ENCODE results near the gene TMEM143.
"Not testable (repeated sequence)": the region's sequence is repeated elsewhere in the genome, so short reads cannot be mapped to it uniquely, and the experiment has no call there.

The TMEM143 gene

DNA sequence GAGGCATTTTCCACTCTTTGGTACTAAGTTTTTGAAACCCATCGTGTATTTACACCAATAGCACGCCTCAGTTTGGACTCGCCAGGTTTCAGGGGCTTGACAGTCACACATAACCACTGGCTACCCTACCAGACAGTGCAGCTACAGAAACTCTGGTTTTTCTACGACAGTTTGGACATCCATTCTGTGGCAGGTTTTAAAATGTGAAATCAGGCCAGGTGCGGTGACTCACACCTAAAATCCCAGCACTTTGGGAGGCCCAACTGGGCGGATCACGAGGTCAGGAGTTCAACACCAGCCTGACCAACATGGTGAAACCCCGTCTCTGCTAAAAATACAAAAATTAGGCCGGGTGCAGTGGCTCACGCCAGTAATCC is 14.4 kb upstream of the TMEM143 start:
- no peaks in the 10 kb centered on the region for H3K27me3 ChIP-seq (ENCODE audit: insufficient read depth, low read length)
- no peak overlapping the region for H4K8ac ChIP-seq (ENCODE audit: low read depth, low read length)
- no peaks in the 10 kb centered on the region for H3K4me1 ChIP-seq (ENCODE audit: control insufficient read depth in 1 of 2, insufficient read depth in 2 of 2, low read length in 2 of 2)
- H3K9ac ChIP-seq (ENCODE audit: low read length), result no peak overlapping the region
- no peaks in the 10 kb centered on the region for H3K79me2 ChIP-seq (ENCODE audit: control insufficient read depth, insufficient read depth, low read length, poor library complexity)
- no peak overlapping the region for H3K18ac ChIP-seq (ENCODE audit: low read length)
- H2AK5ac ChIP-seq (ENCODE audit: low read length), result no peak overlapping the region
- H3K27ac ChIP-seq (ENCODE audit: low read depth, low read length), result no peak overlapping the region
- no peak overlapping the region for H3K4ac ChIP-seq (ENCODE audit: low read depth, low read length)
- H3K9me3 ChIP-seq (ENCODE audit: insufficient read depth, low read depth, low read length), result no peaks in the 10 kb centered on the region
- DNase-seq, result no peak
- no peak overlapping the region for H4K12ac ChIP-seq (ENCODE audit: low read depth, low read length)
- no peaks in the 10 kb centered on the region for H3K79me1 ChIP-seq (ENCODE audit: low read length)
- H3K23ac ChIP-seq (ENCODE audit: low read length), result no peak overlapping the region
- H3K36me3 ChIP-seq (ENCODE audit: control insufficient read depth in 1 of 2, insufficient read depth in 2 of 2, low read length in 2 of 2), result peaks cover 17 to 25% of the 10 kb centered on the region in 2 experiments
- no peak overlapping the region for H2BK120ac ChIP-seq (ENCODE audit: insufficient read depth, low read length, poor library complexity)
- H3K4me2 ChIP-seq (ENCODE audit: low read length), result no peak overlapping the region
- no peak overlapping the region for H4K91ac ChIP-seq (ENCODE audit: low read depth, low read length)
- no peak overlapping the region for H2BK12ac ChIP-seq (ENCODE audit: low read length)
- H3K14ac ChIP-seq (ENCODE audit: low read length), result no peak overlapping the region
- H2AFZ ChIP-seq (ENCODE audit: insufficient read depth, low read length, poor library complexity), result no peak overlapping the region
- WGBS (ENCODE audit: extremely low coverage, insufficient coverage, insufficient read length), result no CpG with 5 or more reads among the region's 10 CpGs
- H2BK5ac ChIP-seq (ENCODE audit: low read depth, low read length, poor library complexity), result no peak overlapping the region
- H3K4me3 ChIP-seq (ENCODE audit: low read depth, low read length), result no peak overlapping the region

DNA sequence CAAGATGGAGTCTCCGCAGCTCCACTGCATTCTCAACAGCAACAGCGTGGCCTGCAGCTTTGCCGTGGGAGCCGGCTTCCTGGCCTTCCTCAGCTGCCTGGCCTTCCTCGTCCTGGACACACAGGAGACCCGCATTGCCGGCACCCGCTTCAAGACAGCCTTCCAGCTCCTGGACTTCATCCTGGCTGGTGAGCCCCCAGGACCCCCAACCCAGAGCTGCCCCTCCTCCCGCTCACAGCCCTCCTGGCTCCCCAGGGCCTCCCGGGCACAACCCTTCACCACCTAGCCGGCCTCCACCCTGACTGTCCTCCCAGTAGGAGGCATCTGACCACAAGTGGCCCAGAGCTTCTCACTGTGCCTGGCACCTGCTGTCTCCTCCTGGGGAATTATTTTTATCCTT is 9.8 kb upstream of the TMEM143 start:
- WGBS (ENCODE audit: extremely low coverage, insufficient coverage, insufficient read length), result no CpG with 5 or more reads among the region's 11 CpGs
- Histone ChIP-seq H4K8ac (ENCODE audit: low read depth, low read length) (no peak overlapping the region), H2AK5ac (ENCODE audit: low read length) (no peak overlapping the region), H2BK5ac (ENCODE audit: low read depth, low read length, poor library complexity) (no peak overlapping the region), H2AFZ (ENCODE audit: insufficient read depth, low read length, poor library complexity) (no peak overlapping the region), H2BK12ac (ENCODE audit: low read length) (no peak overlapping the region), H3K36me3 (ENCODE audit: control insufficient read depth in 1 of 2, insufficient read depth in 2 of 2, low read length in 2 of 2) (peaks cover 0 to 1% of the 10 kb centered on the region in 2 experiments), H3K79me2 (ENCODE audit: control insufficient read depth, insufficient read depth, low read length, poor library complexity) (no peaks in the 10 kb centered on the region), H2BK120ac (ENCODE audit: insufficient read depth, low read length, poor library complexity) (no peak overlapping the region), H3K79me1 (ENCODE audit: low read length) (no peaks in the 10 kb centered on the region), H3K9me3 (ENCODE audit: insufficient read depth, low read depth, low read length) (no peaks in the 10 kb centered on the region), H4K12ac (ENCODE audit: low read depth, low read length) (no peak overlapping the region), H3K4me3 (ENCODE audit: low read depth, low read length) (no peak overlapping the region), H3K27ac (ENCODE audit: low read depth, low read length) (no peak overlapping the region), H4K91ac (ENCODE audit: low read depth, low read length) (no peak overlapping the region), H3K4me2 (ENCODE audit: low read length) (no peak overlapping the region), H3K18ac (ENCODE audit: low read length) (no peak overlapping the region), H3K27me3 (ENCODE audit: insufficient read depth, low read length) (no peaks in the 10 kb centered on the region), H3K4ac (ENCODE audit: low read depth, low read length) (no peak overlapping the region), H3K4me1 (ENCODE audit: control insufficient read depth in 1 of 2, insufficient read depth in 2 of 2, low read length in 2 of 2) (no peaks in the 10 kb centered on the region), H3K23ac (ENCODE audit: low read length) (no peak overlapping the region), H3K14ac (ENCODE audit: low read length) (no peak overlapping the region), H3K9ac (ENCODE audit: low read length) (no peak overlapping the region)
- no peak for DNase-seq

DNA sequence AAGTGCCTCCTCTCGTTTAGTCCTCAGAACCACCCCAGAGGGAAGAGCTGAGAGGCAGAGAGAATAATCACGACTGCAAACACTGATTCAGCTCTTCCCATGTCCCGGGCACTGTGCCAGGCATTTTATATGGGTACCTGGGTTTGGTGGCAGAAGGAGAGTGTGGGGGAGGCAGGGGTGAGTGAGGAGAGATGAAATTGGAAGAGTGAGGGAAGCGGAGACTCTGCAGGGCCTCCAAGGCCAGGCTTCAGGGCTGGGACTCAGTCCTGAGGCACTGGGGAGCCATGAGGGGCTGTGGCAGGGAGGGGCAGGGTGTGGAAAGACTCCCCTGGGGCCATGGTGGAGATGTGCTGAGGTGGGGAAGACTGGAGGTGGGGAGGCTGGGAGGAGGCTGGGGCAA is 9.2 kb upstream of the TMEM143 start:
- H4K12ac ChIP-seq (ENCODE audit: low read depth, low read length), result no peak overlapping the region
- H2BK12ac ChIP-seq (ENCODE audit: low read length), result no peak overlapping the region
- no peak overlapping the region for H4K91ac ChIP-seq (ENCODE audit: low read depth, low read length)
- no peak for DNase-seq
- H2AK5ac ChIP-seq (ENCODE audit: low read length), result no peak overlapping the region
- H3K27ac ChIP-seq (ENCODE audit: low read depth, low read length), result no peak overlapping the region
- H2BK120ac ChIP-seq (ENCODE audit: insufficient read depth, low read length, poor library complexity), result no peak overlapping the region
- no peak overlapping the region for H3K23ac ChIP-seq (ENCODE audit: low read length)
- H3K18ac ChIP-seq (ENCODE audit: low read length), result no peak overlapping the region
- no peak overlapping the region for H2BK5ac ChIP-seq (ENCODE audit: low read depth, low read length, poor library complexity)
- H3K27me3 ChIP-seq (ENCODE audit: insufficient read depth, low read length), result no peaks in the 10 kb centered on the region
- no peak overlapping the region for H3K4me2 ChIP-seq (ENCODE audit: low read length)
- no peaks in the 10 kb centered on the region for H3K79me1 ChIP-seq (ENCODE audit: low read length)
- H3K9me3 ChIP-seq (ENCODE audit: insufficient read depth, low read depth, low read length), result no peaks in the 10 kb centered on the region
- no peak overlapping the region for H3K9ac ChIP-seq (ENCODE audit: low read length)
- H3K79me2 ChIP-seq (ENCODE audit: control insufficient read depth, insufficient read depth, low read length, poor library complexity), result no peaks in the 10 kb centered on the region
- no CpG with 5 or more reads among the region's 4 CpGs for WGBS (ENCODE audit: extremely low coverage, insufficient coverage, insufficient read length)
- H3K14ac ChIP-seq (ENCODE audit: low read length), result no peak overlapping the region
- no peaks in the 10 kb centered on the region for H3K36me3 ChIP-seq (ENCODE audit: control insufficient read depth in 1 of 2, insufficient read depth in 2 of 2, low read length in 2 of 2)
- no peak overlapping the region for H3K4me3 ChIP-seq (ENCODE audit: low read depth, low read length)
- H4K8ac ChIP-seq (ENCODE audit: low read depth, low read length), result no peak overlapping the region
- no peak overlapping the region for H2AFZ ChIP-seq (ENCODE audit: insufficient read depth, low read length, poor library complexity)
- no peaks in the 10 kb centered on the region for H3K4me1 ChIP-seq (ENCODE audit: control insufficient read depth in 1 of 2, insufficient read depth in 2 of 2, low read length in 2 of 2)
- no peak overlapping the region for H3K4ac ChIP-seq (ENCODE audit: low read depth, low read length)

DNA sequence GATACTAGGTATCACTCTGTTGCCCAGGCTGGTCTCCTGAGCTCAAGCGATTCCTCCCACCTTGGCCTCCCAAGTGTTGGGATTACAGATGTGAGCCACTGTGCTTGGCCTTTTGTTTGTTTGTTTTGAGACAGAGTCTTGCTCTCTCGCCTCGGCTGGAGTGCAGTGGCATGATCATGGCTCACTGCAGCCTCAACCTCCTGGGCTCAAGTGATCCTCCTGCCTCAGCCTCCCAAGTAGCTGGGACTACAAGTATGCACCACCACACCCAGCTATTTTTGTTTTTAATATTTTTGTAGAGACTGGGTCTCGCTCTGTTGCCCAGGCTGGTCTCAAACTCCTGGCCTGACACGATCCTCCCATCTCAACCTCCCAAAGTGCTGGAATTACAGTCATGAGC is 8.0 kb upstream of the TMEM143 start:
- H3K79me2 ChIP-seq (ENCODE audit: control insufficient read depth, insufficient read depth, low read length, poor library complexity); H2BK120ac ChIP-seq (ENCODE audit: insufficient read depth, low read length, poor library complexity); H3K27me3 ChIP-seq (ENCODE audit: insufficient read depth, low read length); H3K4me3 ChIP-seq (ENCODE audit: low read depth, low read length); H3K18ac ChIP-seq (ENCODE audit: low read length); H3K27ac ChIP-seq (ENCODE audit: low read depth, low read length); H4K12ac ChIP-seq (ENCODE audit: low read depth, low read length); DNase-seq; H2AFZ ChIP-seq (ENCODE audit: insufficient read depth, low read length, poor library complexity); H3K4me2 ChIP-seq (ENCODE audit: low read length); H3K4me1 ChIP-seq (ENCODE audit: control insufficient read depth in 1 of 2, insufficient read depth in 2 of 2, low read length in 2 of 2); H2BK5ac ChIP-seq (ENCODE audit: low read depth, low read length, poor library complexity); H4K8ac ChIP-seq (ENCODE audit: low read depth, low read length); H3K79me1 ChIP-seq (ENCODE audit: low read length); H3K9me3 ChIP-seq (ENCODE audit: insufficient read depth, low read depth, low read length); H3K36me3 ChIP-seq (ENCODE audit: control insufficient read depth in 1 of 2, insufficient read depth in 2 of 2, low read length in 2 of 2); H3K9ac ChIP-seq (ENCODE audit: low read length); H3K14ac ChIP-seq (ENCODE audit: low read length); H3K4ac ChIP-seq (ENCODE audit: low read depth, low read length); H2AK5ac ChIP-seq (ENCODE audit: low read length); H2BK12ac ChIP-seq (ENCODE audit: low read length); H3K23ac ChIP-seq (ENCODE audit: low read length); H4K91ac ChIP-seq (ENCODE audit: low read depth, low read length): not testable (repeated sequence)
- no CpG with 5 or more reads among the region's 5 CpGs for WGBS (ENCODE audit: extremely low coverage, insufficient coverage, insufficient read length)
